Fibroblast of pulmonary artery (primary cell): ENCODE results near the gene EXOSC10.

Source experiments
- DNase-seq: peaks from one replicate; pipeline ENCODE4 v3.0.0-alpha.2; 2010; ENCODE audit warnings: low read depth
- H3K4me3 ChIP-seq: replicated peaks from 2 replicates; pipeline ENCODE4 v1.5.1; 2011; ENCODE audit warnings: low read depth, mild to moderate bottlenecking, control low read depth, low read length, moderate library complexity
- TF ChIP-seq, protein P1 (sequence below): IDR thresholded peaks from 2 replicates; pipeline ENCODE4 v1.5.1; 2011; ENCODE audit warnings: mild to moderate bottlenecking, control low read depth, low read length, inconsistent platforms; ENCODE audit errors: missing control alignments

The EXOSC10 gene

DNA sequence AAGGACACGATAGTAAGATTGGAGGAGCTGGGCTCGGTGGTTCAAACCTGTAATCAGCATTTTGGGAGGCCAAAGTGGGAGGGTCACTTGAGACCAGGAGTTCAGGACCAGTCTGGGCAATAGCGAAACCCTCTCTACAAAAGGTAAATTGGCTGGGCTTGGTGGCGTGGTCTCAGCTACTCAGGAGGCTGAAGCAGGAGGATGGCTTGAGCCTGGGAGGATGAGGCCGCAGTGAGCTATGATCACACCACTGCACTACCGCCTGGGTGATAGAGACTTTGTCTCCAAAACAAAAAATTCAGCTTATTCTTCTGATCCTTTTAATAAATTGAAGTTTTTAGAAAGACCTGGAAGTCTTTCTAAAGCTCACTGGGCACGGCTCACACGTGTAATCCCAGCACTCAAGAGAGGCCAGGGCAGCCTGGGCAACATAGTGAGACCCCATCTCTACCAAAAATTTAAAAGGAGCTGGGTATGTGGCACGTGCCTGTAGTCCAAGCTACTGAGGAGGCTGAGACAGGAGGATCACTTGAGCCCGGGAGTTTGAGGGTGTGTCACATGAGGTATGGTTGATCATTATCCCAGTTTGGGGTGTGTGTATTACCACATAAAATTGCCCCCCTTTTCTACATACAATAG, 67.9 kb downstream of the EXOSC10 start:
- no peak overlapping the region for H3K4me3 ChIP-seq
- TF ChIP-seq, protein P1, sequence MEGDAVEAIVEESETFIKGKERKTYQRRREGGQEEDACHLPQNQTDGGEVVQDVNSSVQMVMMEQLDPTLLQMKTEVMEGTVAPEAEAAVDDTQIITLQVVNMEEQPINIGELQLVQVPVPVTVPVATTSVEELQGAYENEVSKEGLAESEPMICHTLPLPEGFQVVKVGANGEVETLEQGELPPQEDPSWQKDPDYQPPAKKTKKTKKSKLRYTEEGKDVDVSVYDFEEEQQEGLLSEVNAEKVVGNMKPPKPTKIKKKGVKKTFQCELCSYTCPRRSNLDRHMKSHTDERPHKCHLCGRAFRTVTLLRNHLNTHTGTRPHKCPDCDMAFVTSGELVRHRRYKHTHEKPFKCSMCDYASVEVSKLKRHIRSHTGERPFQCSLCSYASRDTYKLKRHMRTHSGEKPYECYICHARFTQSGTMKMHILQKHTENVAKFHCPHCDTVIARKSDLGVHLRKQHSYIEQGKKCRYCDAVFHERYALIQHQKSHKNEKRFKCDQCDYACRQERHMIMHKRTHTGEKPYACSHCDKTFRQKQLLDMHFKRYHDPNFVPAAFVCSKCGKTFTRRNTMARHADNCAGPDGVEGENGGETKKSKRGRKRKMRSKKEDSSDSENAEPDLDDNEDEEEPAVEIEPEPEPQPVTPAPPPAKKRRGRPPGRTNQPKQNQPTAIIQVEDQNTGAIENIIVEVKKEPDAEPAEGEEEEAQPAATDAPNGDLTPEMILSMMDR, result no peak
- no peak for DNase-seq

DNA sequence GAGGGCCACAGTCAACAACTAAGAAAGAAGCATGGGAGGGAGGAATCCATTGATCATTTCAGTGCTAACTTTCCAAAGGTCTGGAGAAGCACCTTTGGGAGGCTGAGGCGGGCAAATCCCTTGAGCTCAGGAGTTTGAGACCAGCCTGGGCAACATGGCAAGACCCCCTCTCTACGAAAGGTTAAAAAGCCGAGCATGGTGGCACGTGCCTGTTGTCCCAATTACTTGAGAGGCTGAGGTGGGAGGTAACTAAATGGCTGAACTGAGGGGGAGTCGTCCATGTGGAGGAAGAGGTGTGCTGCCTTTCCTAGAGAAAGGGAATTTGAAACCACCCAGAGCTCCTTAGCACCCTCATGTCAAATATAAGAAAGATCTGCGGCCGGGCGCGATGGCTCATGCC, 68.8 kb downstream of the EXOSC10 start:
- H3K4me3 ChIP-seq, result no peak overlapping the region
- no peak for DNase-seq
- TF ChIP-seq, protein P1, result no peak

DNA sequence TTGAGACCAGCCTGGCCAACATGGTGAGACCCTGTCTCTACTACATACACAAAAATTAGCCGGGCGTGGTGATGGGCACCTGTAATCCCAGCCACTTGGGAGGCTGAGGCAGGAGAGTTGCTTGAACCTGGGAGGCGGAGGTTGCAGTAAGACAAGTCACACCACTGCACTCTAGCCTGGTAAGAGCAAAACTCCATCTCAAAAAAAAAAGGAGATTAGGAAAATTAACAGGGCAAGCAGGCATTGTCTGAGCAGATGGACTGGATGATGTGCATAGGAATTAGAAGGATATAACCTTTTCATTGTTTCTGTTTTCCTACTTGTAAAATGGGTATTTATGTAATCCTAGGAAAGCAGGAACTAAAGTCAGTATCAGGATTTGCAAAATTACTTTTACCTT, 71.7 kb downstream of the EXOSC10 start:
- no peak for DNase-seq
- no peak overlapping the region for H3K4me3 ChIP-seq
- TF ChIP-seq, protein P1, result no peak

- no peak overlapping the region for H3K4me3 ChIP-seq
- TF ChIP-seq, protein P1, result no peak
- no peak for DNase-seq
Observed at GRCh38 chr1:11027316-11027715, 72.4 kb downstream of the EXOSC10 start.

GRCh38 chr1:11026903-11027302, 72.8 kb downstream of the EXOSC10 start:
- no peak overlapping the region for H3K4me3 ChIP-seq
- TF ChIP-seq, protein P1, result no peak
- no peak for DNase-seq

DNA sequence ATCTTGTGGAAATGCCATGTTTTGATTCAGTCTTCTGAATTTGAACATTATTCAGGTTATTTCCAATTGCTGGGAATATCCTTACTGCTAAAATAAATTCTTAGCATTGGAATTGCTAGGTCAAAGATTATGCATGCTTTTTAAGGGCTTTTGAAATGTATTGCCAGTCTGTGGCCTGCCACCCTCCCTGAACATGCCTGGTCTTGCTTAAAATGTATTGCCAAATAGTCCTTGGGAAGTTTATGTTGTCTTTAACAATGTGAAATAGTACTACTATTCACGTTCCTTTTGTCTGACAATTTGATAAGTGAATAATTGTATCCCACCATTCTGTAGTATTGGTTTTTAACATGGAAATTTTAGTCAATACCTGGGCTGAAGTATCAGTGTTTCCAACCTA, 73.6 kb downstream of the EXOSC10 start:
- H3K4me3 ChIP-seq, result no peak overlapping the region
- TF ChIP-seq, protein P1, result no peak
- no peak for DNase-seq

GRCh38 chr1:11025618-11026017, 74.1 kb downstream of the EXOSC10 start:
- no peak overlapping the region for H3K4me3 ChIP-seq
- no peak for DNase-seq
- TF ChIP-seq, protein P1, result no peak
